Activated CD4-positive, alpha-beta T cell treated with anti-CD3 and anti-CD28 coated beads for 48 hours (primary cell): ENCODE data around the gene EFCAB7.

ENCODE experiments used
- DNase-seq: peaks from one replicate; pipeline ENCODE4 v3.0.0-alpha.2; 2020

EFCAB7 gene

DNA sequence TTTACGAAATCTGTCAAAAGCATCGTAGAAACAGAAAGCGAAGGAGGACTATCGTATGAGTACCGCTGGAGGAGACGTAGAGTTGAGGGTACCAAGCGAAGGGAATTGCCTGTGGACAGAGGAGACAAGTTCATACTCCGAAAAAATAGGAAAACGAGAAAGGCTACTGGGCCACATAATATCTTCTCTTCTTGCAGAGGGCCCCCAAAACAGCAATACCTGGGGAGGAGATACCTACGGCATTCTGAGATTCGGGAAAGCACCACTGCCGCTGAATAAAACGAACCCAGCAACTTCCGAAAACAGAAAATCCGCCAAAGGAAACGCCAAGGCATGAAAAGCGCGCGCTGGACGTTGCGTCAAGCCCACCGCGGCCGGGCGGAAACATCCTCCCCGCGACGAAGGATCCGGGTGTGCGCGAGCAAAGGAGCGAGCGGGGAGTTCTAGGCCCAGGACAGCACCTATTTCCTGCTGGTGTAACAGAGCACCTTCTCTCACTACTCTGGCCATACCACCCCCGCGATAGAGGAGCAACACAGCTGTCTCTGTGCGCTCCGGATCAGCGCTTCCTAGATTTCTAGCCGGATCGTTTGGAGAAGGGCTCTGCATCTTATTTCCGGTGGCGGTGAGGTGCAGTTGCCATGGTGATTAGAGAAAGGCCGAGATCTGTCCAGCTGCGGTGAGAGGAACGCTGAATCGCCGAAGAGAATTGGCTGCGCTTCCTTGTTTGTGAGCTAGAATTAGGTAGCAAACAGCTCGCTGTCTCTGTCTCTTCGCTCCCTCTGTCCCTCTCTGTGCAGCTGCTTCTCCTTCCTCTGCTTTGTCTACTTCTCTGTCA, at the start of gene EFCAB7, which contains the start of gene ITGB3BP:
EFCAB7 (plus strand) TSS at position 635 of the 838 bp plus-strand sequence. CDS start 2,048 bp downstream, outside the sequence.
ITGB3BP (minus strand) TSS at position 335 of the 838 bp plus-strand sequence; CDS start at position 243, 92 bp downstream.
- peak; percentile 89 for DNase-seq

DNA sequence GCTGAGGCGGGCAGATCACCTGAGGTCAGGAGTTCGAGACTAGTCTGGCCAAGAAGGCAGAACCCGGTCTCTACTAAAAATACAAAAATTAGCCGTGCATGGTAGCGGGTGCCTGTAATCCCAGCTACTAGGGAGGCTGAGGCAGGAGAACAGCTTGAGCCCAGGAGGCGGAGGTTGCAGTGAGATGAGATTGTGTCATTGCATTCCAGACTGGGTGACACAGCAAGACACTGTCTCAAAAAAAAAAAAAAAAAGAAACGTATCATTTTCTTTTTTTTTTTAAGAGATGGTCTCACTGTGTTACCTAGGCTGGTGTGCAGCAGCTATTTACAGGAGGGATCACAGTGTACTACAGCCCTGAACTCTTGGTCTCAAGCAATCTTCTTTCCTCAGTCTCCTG, 47.6 kb upstream of the EFCAB7 start:
- DNase-seq, result no peak

- DNase-seq, result no peak
Observed at GRCh38 chr1:63480057-63480456, 43.3 kb upstream of the EFCAB7 start.

DNA sequence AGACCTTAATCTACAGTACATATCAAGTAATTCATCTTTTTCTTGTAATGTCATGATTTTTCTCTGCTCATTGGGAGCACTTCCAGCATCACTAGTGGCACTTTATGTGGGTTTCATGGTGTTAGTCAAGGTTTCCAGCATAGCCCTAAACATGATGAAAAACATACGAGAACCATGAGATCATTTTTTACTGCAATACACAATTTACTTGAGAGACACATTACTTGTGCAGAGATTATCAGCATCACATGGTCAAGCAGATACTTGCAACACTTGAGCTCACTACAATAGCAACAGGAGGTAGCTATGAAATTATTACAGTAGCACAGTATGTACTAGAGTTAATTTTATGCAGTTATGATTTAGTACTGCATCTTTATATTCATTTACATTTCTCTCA, 36.7 kb upstream of the EFCAB7 start:
- DNase-seq, result no peak

- no peak for DNase-seq
Observed at GRCh38 chr1:63487336-63488065, 35.8 kb upstream of the EFCAB7 start.

DNA sequence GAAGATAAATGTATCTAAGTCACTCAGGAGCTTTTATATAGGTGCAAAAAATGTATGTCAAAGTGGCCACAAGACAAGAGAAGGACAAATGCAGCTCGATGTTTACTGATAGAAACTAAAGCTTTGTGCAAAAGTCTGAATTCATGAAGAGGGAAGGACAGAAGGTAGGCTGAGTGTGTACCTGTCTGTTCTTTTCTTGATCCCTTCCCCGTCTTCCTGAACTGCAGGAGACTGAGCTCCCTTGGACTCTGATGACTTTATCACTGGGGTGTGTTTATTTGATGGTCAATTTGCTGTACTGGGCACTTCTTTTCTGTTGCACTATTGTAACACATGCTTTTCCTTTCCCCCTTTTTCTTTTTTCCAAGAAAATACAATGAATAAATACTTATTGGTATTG, 25.7 kb upstream of the EFCAB7 start:
- no peak for DNase-seq

GRCh38 chr1:63498106-63498505, 25.2 kb upstream of the EFCAB7 start:
- no peak for DNase-seq

- DNase-seq, result no peak
Observed at GRCh38 chr1:63501256-63501655, 22.1 kb upstream of the EFCAB7 start.

- no peak for DNase-seq
Observed at GRCh38 chr1:63506782-63507181, 16.5 kb upstream of the EFCAB7 start.

- DNase-seq, result no peak
Observed at GRCh38 chr1:63509718-63510117, 13.6 kb upstream of the EFCAB7 start.

GRCh38 chr1:63512584-63512983, 10.7 kb upstream of the EFCAB7 start:
- no peak for DNase-seq

GRCh38 chr1:63516629-63517028, 6.7 kb upstream of the EFCAB7 start:
- DNase-seq, result no peak

- DNase-seq, result peak; percentile 4
Observed at GRCh38 chr1:63523738-63524137, 413 bp downstream of the EFCAB7 start.

GRCh38 chr1:63524201-63524600, 876 bp downstream of the EFCAB7 start:
- DNase-seq, result no peak

- no peak for DNase-seq
Observed at GRCh38 chr1:63532727-63533126, 9.4 kb downstream of the EFCAB7 start.

DNA sequence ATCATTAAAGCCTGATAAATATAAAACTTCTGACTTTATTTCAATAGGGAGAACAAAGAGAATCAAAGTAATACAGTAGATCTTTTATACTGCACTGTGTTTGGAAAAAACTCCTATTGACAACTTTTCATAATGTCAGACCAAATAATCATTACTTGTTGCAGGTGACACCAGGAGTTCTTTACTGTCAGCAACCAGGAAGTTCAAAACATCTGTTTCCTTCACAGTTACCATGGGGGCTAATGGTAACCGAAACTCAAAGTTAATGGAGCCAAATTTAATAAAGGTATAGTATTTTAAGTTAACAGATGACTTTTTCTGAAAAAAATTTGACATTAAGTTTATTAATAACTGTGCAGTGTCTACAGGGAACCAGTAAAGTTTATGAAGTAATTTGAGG, 10.6 kb downstream of the EFCAB7 start:
- DNase-seq, result no peak

DNA sequence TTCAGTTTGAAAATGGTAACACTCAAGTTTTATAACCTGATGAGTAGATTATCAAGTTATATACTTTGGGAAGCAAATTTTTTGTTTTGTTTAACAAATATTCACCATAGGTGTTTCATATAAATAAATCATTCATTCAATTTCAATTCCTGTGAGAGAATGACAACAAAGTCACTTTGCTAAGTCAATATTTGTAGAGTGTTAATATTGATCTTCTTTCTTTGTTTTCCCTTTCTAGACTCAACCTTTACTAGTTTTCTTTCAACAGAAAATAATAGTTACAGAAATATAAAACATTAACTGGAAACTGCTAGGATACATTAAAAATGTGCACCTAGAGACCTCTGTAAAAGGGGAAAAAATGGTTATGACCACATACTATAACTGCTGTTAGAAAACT, 11.1 kb downstream of the EFCAB7 start:
- no peak for DNase-seq

DNA sequence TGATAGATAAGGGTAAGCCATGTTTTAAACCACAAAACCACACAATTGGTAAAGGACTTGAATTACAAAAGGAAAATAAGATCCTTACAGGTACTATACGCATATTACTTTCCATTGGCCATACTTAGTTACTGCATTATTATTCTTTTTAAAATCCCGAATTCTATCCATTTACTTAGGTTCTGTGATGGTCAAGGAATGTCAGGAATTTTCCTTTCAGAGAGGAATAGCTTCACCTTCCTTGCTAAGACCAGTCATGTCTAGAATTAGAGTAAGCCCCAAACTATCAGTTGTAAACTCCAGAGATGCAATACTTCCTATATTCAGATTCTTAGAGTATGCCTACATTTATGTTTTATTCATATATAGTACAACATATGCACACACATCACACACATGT, 13.7 kb downstream of the EFCAB7 start:
- no peak for DNase-seq

- DNase-seq, result no peak
Observed at GRCh38 chr1:63537940-63538339, 14.6 kb downstream of the EFCAB7 start.

GRCh38 chr1:63545780-63546179, 22.5 kb downstream of the EFCAB7 start:
- no peak for DNase-seq

GRCh38 chr1:63547621-63548294, 24.4 kb downstream of the EFCAB7 start:
- no peak for DNase-seq

GRCh38 chr1:63548303-63548702, 25.0 kb downstream of the EFCAB7 start:
- DNase-seq, result no peak

DNA sequence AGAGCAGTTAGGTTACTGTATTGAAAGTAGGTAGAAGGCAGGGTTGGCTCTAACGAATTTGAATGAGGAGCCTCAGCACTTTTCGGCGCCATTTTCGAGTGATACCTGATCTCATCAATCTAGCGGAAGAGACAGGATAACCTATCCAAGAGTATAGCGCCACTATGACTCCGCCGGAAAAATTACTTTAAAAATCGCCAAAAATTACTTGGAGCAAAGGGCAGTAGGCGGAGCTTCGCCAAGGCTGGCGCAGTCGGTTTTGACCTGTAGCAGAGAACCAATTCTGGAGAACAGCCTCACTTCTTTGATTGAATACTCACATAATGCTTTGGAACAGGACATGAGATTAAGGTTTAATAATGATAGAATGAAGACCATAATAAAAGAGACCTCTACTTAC, 25.6 kb downstream of the EFCAB7 start:
- DNase-seq, result no peak

DNA sequence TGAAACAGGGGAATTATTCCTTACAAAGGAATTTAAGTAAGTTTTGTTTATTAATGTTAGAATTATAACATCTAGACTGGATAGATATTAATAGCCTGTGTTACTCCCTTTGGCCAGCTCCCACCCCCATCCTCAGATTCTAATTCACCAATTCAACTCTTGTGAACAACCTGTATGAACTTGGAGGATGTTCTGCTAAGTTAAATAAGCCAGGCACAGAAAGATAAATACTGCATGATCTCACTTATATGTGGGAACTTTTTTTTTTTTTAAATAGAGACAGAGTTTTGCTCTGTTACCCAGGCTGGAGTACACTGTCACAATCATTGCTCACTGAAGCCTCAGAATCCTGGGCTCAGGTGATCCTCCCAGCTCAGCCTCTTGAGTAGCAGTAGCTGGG, 32.2 kb downstream of the EFCAB7 start:
- DNase-seq, result no peak
